NB4 (cell line): Measurements from ENCODE around the gene PRDX4.

Experiments
- MAX ChIP-seq: IDR thresholded peaks from 2 replicates; pipeline ENCODE4 v1.6.1; 2011; ENCODE audit warnings: low read depth, low read length
- MYC ChIP-seq: IDR thresholded peaks from 2 replicates; pipeline ENCODE4 v1.6.1; 2011; ENCODE audit warnings: low read depth, low read length
- POLR2A ChIP-seq: IDR thresholded peaks from 2 replicates; pipeline ENCODE4 v1.6.1; 2011; ENCODE audit warnings: mild to moderate bottlenecking; ENCODE audit not compliant: insufficient read length; ENCODE audit errors: extremely low read depth
- TF ChIP-seq, protein P1 (sequence below): IDR thresholded peaks from one replicate; pipeline ENCODE4 v1.5.1; 2012; ENCODE audit warnings: low read depth, low read length

- TF ChIP-seq, protein P1, sequence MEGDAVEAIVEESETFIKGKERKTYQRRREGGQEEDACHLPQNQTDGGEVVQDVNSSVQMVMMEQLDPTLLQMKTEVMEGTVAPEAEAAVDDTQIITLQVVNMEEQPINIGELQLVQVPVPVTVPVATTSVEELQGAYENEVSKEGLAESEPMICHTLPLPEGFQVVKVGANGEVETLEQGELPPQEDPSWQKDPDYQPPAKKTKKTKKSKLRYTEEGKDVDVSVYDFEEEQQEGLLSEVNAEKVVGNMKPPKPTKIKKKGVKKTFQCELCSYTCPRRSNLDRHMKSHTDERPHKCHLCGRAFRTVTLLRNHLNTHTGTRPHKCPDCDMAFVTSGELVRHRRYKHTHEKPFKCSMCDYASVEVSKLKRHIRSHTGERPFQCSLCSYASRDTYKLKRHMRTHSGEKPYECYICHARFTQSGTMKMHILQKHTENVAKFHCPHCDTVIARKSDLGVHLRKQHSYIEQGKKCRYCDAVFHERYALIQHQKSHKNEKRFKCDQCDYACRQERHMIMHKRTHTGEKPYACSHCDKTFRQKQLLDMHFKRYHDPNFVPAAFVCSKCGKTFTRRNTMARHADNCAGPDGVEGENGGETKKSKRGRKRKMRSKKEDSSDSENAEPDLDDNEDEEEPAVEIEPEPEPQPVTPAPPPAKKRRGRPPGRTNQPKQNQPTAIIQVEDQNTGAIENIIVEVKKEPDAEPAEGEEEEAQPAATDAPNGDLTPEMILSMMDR, result no peak
- TF ChIP-seq POLR2A (no peak), MYC (no peak), MAX (no peak)
Observed at GRCh38 chrX:23621621-23622265, 45.5 kb upstream of the PRDX4 start.
